Endothelial cell of umbilical vein (primary cell): ENCODE data around the gene KMT5C. TPM values are rescaled to one million over a fixed set of nuclear protein-coding genes. Genes with fewer than 3 reads are reported as not detected.

Experiments used
- BruUV-seq: library from RNA; stranded (reverse); fragments of 400-500 nt; replicated peaks from 2 replicates; lab custom pipeline; 2021; lab: Mats Ljungman, UMichigan
- CTCF ChIA-PET: fragments of 300-600, 350-600 bp; sonication (Branson Sonifier 250); formaldehyde crosslinking; loops from one replicate; lab custom pipeline; 2021; ENCODE audit warnings: antibody characterized with exemption, inconsistent platforms; lab: Charles Lee
- POLR2A ChIA-PET: fragments of 300-600, 350-600 bp; sonication (Branson Sonifier 250); formaldehyde crosslinking; loops from one replicate; lab custom pipeline; 2021; ENCODE audit warnings: antibody characterized with exemption, inconsistent platforms; lab: Charles Lee
- DNase-seq: peaks from one replicate; pipeline ENCODE4 v3.0.0-alpha.2; 2011; ENCODE audit warnings: low read depth, low spot score
- FAIRE-seq: peaks from 2 replicates; lab custom pipeline; 2011; peaks lifted over from hg19 to GRCh38; lab: Jason Lieb, UNC
- H2AFZ ChIP-seq: 2 replicates; pipeline ENCODE4 v1.6.0; 2012; ENCODE audit warnings: low read depth, low read length, control low read depth, inconsistent platforms
- H3K27ac ChIP-seq: 2 replicates; pipeline ENCODE4 v1.5.1; 2011; ENCODE audit warnings: low read depth, mild to moderate bottlenecking, control low read depth, low read length, moderate library complexity; ENCODE audit not compliant: insufficient read depth
- H3K27me3 ChIP-seq, 2 experiments: 2 replicates each; pipeline versions ENCODE4 v1.6.0 to v1.6.1; 2011; ENCODE audit warnings: low read length in 2 of 2, mixed read lengths in 1 of 2; ENCODE audit not compliant: control insufficient read depth in 2 of 2, insufficient read depth in 2 of 2
- H3K36me3 ChIP-seq, 2 experiments: 2 replicates in 1 of 2; 3 replicates in 1 of 2; pipeline ENCODE4 v1.5.1; 2011; ENCODE audit warnings: low read length in 2 of 2, mild to moderate bottlenecking in 1 of 2, moderate library complexity in 1 of 2; ENCODE audit not compliant: control insufficient read depth in 2 of 2, insufficient read depth in 2 of 2; ENCODE audit errors: extremely low read depth in 1 of 2
- H3K4me1 ChIP-seq: 3 replicates; pipeline ENCODE4 v1.5.1; 2011; ENCODE audit warnings: mild to moderate bottlenecking, low read length; ENCODE audit not compliant: control insufficient read depth, insufficient read depth; ENCODE audit errors: extremely low read depth
- H3K4me2 ChIP-seq: 2 replicates; pipeline ENCODE4 v1.6.1; 2011; ENCODE audit warnings: low read length, control low read depth, mixed read lengths; ENCODE audit not compliant: insufficient read depth
- H3K4me3 ChIP-seq, 3 experiments: fragments of 200-600 bp in 1 of 3; sonication (generic), shearing (Covaris generic) in 1 of 3; replicated peaks in 1 of 3; 2 replicates each; pipeline ENCODE4 v1.5.1; 2011 to 2016; ENCODE audit warnings: control low read depth in 3 of 3, low read length in 3 of 3, mild to moderate bottlenecking in 2 of 3, inconsistent platforms in 1 of 3, low read depth in 1 of 3, moderate library complexity in 1 of 3; ENCODE audit not compliant: insufficient read depth in 1 of 3
- H3K79me2 ChIP-seq: 2 replicates; pipeline ENCODE4 v1.6.0; 2012; ENCODE audit warnings: low read length, inconsistent platforms; ENCODE audit not compliant: control insufficient read depth, insufficient read depth
- H3K9ac ChIP-seq: replicated peaks from 2 replicates; pipeline ENCODE3; 2011; ENCODE audit warnings: low read length, control low read depth; ENCODE audit not compliant: insufficient read depth; ENCODE audit errors: extremely low read depth
- H3K9me1 ChIP-seq: replicated peaks from 3 replicates; pipeline ENCODE4 v1.6.0; 2011; ENCODE audit warnings: mild to moderate bottlenecking, low read length; ENCODE audit not compliant: control insufficient read depth, insufficient read depth; ENCODE audit errors: extremely low read depth
- H3K9me3 ChIP-seq: replicated peaks from 2 replicates; pipeline ENCODE4 v1.5.1; 2012; ENCODE audit warnings: low read length, inconsistent platforms; ENCODE audit not compliant: control insufficient read depth, insufficient read depth
- H4K20me1 ChIP-seq: replicated peaks from 2 replicates; pipeline ENCODE3; 2011; ENCODE audit warnings: mild to moderate bottlenecking, low read length; ENCODE audit not compliant: control insufficient read depth, insufficient read depth; ENCODE audit errors: extremely low read depth
- CTCF ChIP-seq, 2 donors: IDR thresholded peaks; 1 replicate in 1 of 2; 2 replicates in 1 of 2; pipeline ENCODE4 v1.5.1; 2011; ENCODE audit warnings: low read length in 2 of 2, mild to moderate bottlenecking in 2 of 2, moderate library complexity in 2 of 2, control low read depth in 1 of 2, inconsistent platforms in 1 of 2, low read depth in 1 of 2; ENCODE audit not compliant: insufficient read depth in 1 of 2; ENCODE audit errors: extremely low read depth in 1 of 2
- EZH2 ChIP-seq: IDR thresholded peaks from 2 replicates; pipeline ENCODE4 v1.6.1; 2012; ENCODE audit warnings: borderline replicate concordance, low read depth, mild to moderate bottlenecking, moderate library complexity, low read length, inconsistent platforms; ENCODE audit not compliant: severe bottlenecking
- dilution Hi-C: fragments of 300-500 bp; cut with MboI; formaldehyde crosslinking; loops from one replicate; pipeline ENCODE4 v1.15.0; 2019; ENCODE audit warnings: low sequenced_read_pairs; ENCODE audit not compliant: extremely low pct_ligation_motif_present
- intact Hi-C: fragments of 100-400 bp; cut with micrococcal nuclease; formaldehyde crosslinking; loops from one replicate; pipeline ENCODE4 v1.10.0; 2022
- polyA plus RNA-seq, 4 experiments: library from polyadenylated mRNA; depleted of rRNA in 3 of 4; stranded (reverse) in 3 of 4; unstranded in 1 of 4; fragments of >200 nt; gene quantifications; 2 replicates each; pipeline versions ENCODE4 v1.2.1 to v1.2.3, GENCODE V29; 2011 to 2012; ENCODE audit warnings: missing spikeins in 1 of 4
- total RNA-seq: library from RNA; stranded (reverse); gene quantifications from 2 replicates; pipeline ENCODE4 v1.2.3, GENCODE V29; 2021

Gene KMT5C
- total and polyA plus RNA-seq, 2 donors (not counting 3 experiments of a cell fraction or from before 2014, with no cell fraction given), result 7.2 to 13.5 TPM

- Histone ChIP-seq H3K9me1 (no peaks in the 10 kb centered on the region), H3K4me1 (peaks cover 30% of the 10 kb centered on the region), H3K36me3 (peaks cover 8 to 11% of the 10 kb centered on the region in 2 experiments), H3K79me2 (peaks cover 27% of the 10 kb centered on the region), H3K4me2 (peak overlapping the region; percentile 86), H4K20me1 (peaks cover 4% of the 10 kb centered on the region), H3K27me3 (no peaks in the 10 kb centered on the region), H2AFZ (peak overlapping the region; percentile 73), H3K4me3 (peak overlapping the region in 2 of 3 experiments; percentile 4 to 39), H3K9ac (no peak overlapping the region), H3K27ac (no peak overlapping the region), H3K9me3 (no peaks in the 10 kb centered on the region)
- BruUV-seq, result no TSS peak
- intact Hi-C loops (loop anchor here (2.0 to 10.0 kb wide), 3 partner anchors 77 to 239 kb away; partner anchors contain the start of genes ISOC2, TNNT1, ZNF524 and ZNF865), dilution Hi-C loops (no loop called here)
- DNase-seq (peak; percentile 64), FAIRE-seq (peak; percentile 55)
- ChIA-PET POLR2A (interaction anchor here (2.4 kb wide), 2 partner anchors 24 to 44 kb away, joined by 9 to 11 read pairs; partner anchors contain the start of genes KMT5C and UBE2S), CTCF (interaction anchor here (0.6 to 2.9 kb wide), 25 partner anchors 8 to 296 kb away, joined by 3 to 51 read pairs (median 5); partner anchors contain the start of genes HSPBP1, KMT5C and PPP6R1)
- no peak for TF ChIP-seq EZH2
- peak; percentile 9 to 23 for TF ChIP-seq CTCF (IDR thresholded peaks at IDR 0.05; ENCODE audit: extremely low read depth in 1 of 2, insufficient read depth in 1 of 2, low read depth in 1 of 2, low read length in 2 of 2)
Measured at GRCh38 chr19:55383279-55384130, 43.8 kb downstream of the KMT5C start.
